GM10266 (cell line): Measurements from ENCODE around the gene LGALS9B.
"Not testable (repeated sequence)": the region's sequence is repeated elsewhere in the genome, so short reads cannot be mapped to it uniquely, and the experiment has no call there.

Experiments used
- DNase-seq: peaks from one replicate; pipeline ENCODE4 v3.0.0; 2012; ENCODE audit errors: extremely low spot score

LGALS9B gene

GRCh38 chr17:20466999-20467398 lies 340 bp downstream of the LGALS9B start:
- DNase-seq, result not testable (repeated sequence)

- DNase-seq, result not testable (repeated sequence)
Observed at GRCh38 chr17:20466553-20466952, 786 bp downstream of the LGALS9B start.

GRCh38 chr17:20465535-20465934 lies 1.8 kb downstream of the LGALS9B start:
- not testable (repeated sequence) for DNase-seq

- not testable (repeated sequence) for DNase-seq
Observed at GRCh38 chr17:20464854-20465414, 2.4 kb downstream of the LGALS9B start.

GRCh38 chr17:20462158-20462557 lies 5.2 kb downstream of the LGALS9B start:
- not testable (repeated sequence) for DNase-seq

- DNase-seq, result not testable (repeated sequence)
Observed at GRCh38 chr17:20457848-20458381, 9.4 kb downstream of the LGALS9B start.

GRCh38 chr17:20455106-20455505 lies 12.2 kb downstream of the LGALS9B start:
- DNase-seq, result not testable (repeated sequence)

- DNase-seq, result not testable (repeated sequence)
Observed at GRCh38 chr17:20453820-20454434, 13.4 kb downstream of the LGALS9B start.

GRCh38 chr17:20450852-20451251 lies 16.5 kb downstream of the LGALS9B start:
- DNase-seq, result not testable (repeated sequence)

GRCh38 chr17:20447534-20448321 lies 19.6 kb downstream of the LGALS9B start:
- DNase-seq, result not testable (repeated sequence)

- DNase-seq, result not testable (repeated sequence)
Observed at GRCh38 chr17:20446895-20447294, 20.4 kb downstream of the LGALS9B start.

- not testable (repeated sequence) for DNase-seq
Observed at GRCh38 chr17:20444581-20445236, 22.6 kb downstream of the LGALS9B start.

- DNase-seq, result not testable (repeated sequence)
Observed at GRCh38 chr17:20444173-20444572, 23.2 kb downstream of the LGALS9B start.

GRCh38 chr17:20443632-20444031 lies 23.7 kb downstream of the LGALS9B start:
- DNase-seq, result not testable (repeated sequence)

- not testable (repeated sequence) for DNase-seq
Observed at GRCh38 chr17:20440665-20441064, 26.7 kb downstream of the LGALS9B start.

- not testable (repeated sequence) for DNase-seq
Observed at GRCh38 chr17:20435166-20435565, 32.2 kb downstream of the LGALS9B start.

- DNase-seq, result not testable (repeated sequence)
Observed at GRCh38 chr17:20433382-20433781, 34.0 kb downstream of the LGALS9B start.

GRCh38 chr17:20427264-20427663 lies 40.1 kb downstream of the LGALS9B start:
- DNase-seq, result not testable (repeated sequence)

GRCh38 chr17:20422826-20423225 lies 44.5 kb downstream of the LGALS9B start:
- not testable (repeated sequence) for DNase-seq

GRCh38 chr17:20418838-20419237 lies 48.5 kb downstream of the LGALS9B start:
- DNase-seq, result not testable (repeated sequence)

- not testable (repeated sequence) for DNase-seq
Observed at GRCh38 chr17:20417492-20418080, 49.8 kb downstream of the LGALS9B start.
